Choroid plexus epithelial cell (primary cell): ENCODE data around the gene P2RY10.
"Not testable (repeated sequence)": the region's sequence is repeated elsewhere in the genome, so short reads cannot be mapped to it uniquely, and the experiment has no call there.

Experiments used
- DNase-seq: peaks from one replicate; pipeline ENCODE4 v3.0.0-alpha.2; 2010; ENCODE audit warnings: low read depth
- H3K4me3 ChIP-seq: 2 replicates; pipeline ENCODE4 v1.5.1; 2011; ENCODE audit warnings: low read depth, mild to moderate bottlenecking, control low read depth, low read length, moderate library complexity
- CTCF ChIP-seq: conservative IDR thresholded peaks from 2 replicates; pipeline ENCODE4 v1.5.1; 2011; ENCODE audit warnings: low read depth, mild to moderate bottlenecking, control low read depth, inconsistent platforms, low read length, moderate library complexity

Gene P2RY10

GRCh38 chrX:78964598-78964997, 19.4 kb downstream of the P2RY10 start:
- DNase-seq, result no peak
- TF ChIP-seq CTCF, result no peak
- H3K4me3 ChIP-seq, result no peak overlapping the region

- H3K4me3 ChIP-seq, result no peak overlapping the region
- no peak for TF ChIP-seq CTCF
- DNase-seq, result peak; percentile 4
Observed at GRCh38 chrX:78979789-78980464, 34.7 kb downstream of the P2RY10 start.

GRCh38 chrX:78989349-78989748, 44.2 kb downstream of the P2RY10 start:
- no peak for DNase-seq

GRCh38 chrX:78997870-78998558, 52.8 kb downstream of the P2RY10 start:
- no peak overlapping the region for H3K4me3 ChIP-seq
- DNase-seq, result no peak
- TF ChIP-seq CTCF, result no peak

More at GRCh38 chrX:78989349-78989748, 44.2 kb downstream of the P2RY10 start:
- no peak overlapping the region for H3K4me3 ChIP-seq
- TF ChIP-seq CTCF, result no peak

GRCh38 chrX:79007540-79007939, 62.3 kb downstream of the P2RY10 start:
- DNase-seq, H3K4me3 ChIP-seq: not testable (repeated sequence)
